Glutamatergic neuron (in vitro differentiated cells): ENCODE results near the gene KRT6C. TPM values are rescaled to one million over a fixed set of nuclear protein-coding genes. Genes with fewer than 3 reads are reported as not detected.
"Not testable (repeated sequence)": the region's sequence is repeated elsewhere in the genome, so short reads cannot be mapped to it uniquely, and the experiment has no call there.

ENCODE experiments used
- DNase-seq: peaks from one replicate; pipeline ENCODE4 v3.0.0; 2022
- H3K27ac Mint-ChIP-seq: one replicate; pipeline ENCODE4 v1.8.0; 2020; ENCODE audit warnings: mild to moderate bottlenecking, mixed read lengths, inconsistent platforms; ENCODE audit not compliant: unreplicated experiment
- H3K27me3 Mint-ChIP-seq: one replicate; pipeline ENCODE4 v1.8.0; 2020; ENCODE audit warnings: mild to moderate bottlenecking, moderate library complexity, mixed read lengths, inconsistent platforms; ENCODE audit not compliant: unreplicated experiment
- H3K36me3 Mint-ChIP-seq: one replicate; pipeline ENCODE4 v1.8.0; 2020; ENCODE audit warnings: mild to moderate bottlenecking, mixed read lengths, inconsistent platforms; ENCODE audit not compliant: unreplicated experiment
- H3K4me1 Mint-ChIP-seq: one replicate; pipeline ENCODE4 v1.8.0; 2020; ENCODE audit warnings: mild to moderate bottlenecking, low read depth, mixed read lengths, inconsistent platforms; ENCODE audit not compliant: unreplicated experiment
- H3K4me3 Mint-ChIP-seq: one replicate; pipeline ENCODE4 v1.8.0; 2020; ENCODE audit warnings: mild to moderate bottlenecking, mixed read lengths, inconsistent platforms; ENCODE audit not compliant: unreplicated experiment
- H3K9me3 Mint-ChIP-seq: one replicate; pipeline ENCODE4 v1.8.0; 2020; ENCODE audit warnings: mild to moderate bottlenecking, moderate library complexity, mixed read lengths, inconsistent platforms; ENCODE audit not compliant: unreplicated experiment
- CTCF ChIP-seq: fragments of 200-600 bp; sonication (generic); IDR thresholded peaks from one replicate; pipeline ENCODE4 v1.5.0; 2021; ENCODE audit not compliant: partially characterized antibody, unreplicated experiment
- total RNA-seq: library from RNA; stranded (reverse); fragmentation: NEBNext Ultra II Directional; extraction: Animal tissue kit (Norgen Biotek cat#: 25700); gene quantifications from one replicate; pipeline ENCODE4 v1.2.1, GENCODE V29; 2021; ENCODE audit not compliant: unreplicated experiment

Gene KRT6C
- total RNA-seq, 1 donor from 2014 or later: not detected

GRCh38 chr12:52488736-52489135 is 15.1 kb upstream of the KRT6C start:
- no peaks in the 10 kb centered on the region for H3K4me1 Mint-ChIP-seq
- no peak overlapping the region for H3K4me3 Mint-ChIP-seq
- H3K27me3 Mint-ChIP-seq: peaks cover 5% of the 10 kb centered on the region
- no peaks in the 10 kb centered on the region for H3K9me3 Mint-ChIP-seq
- peaks cover 5% of the 10 kb centered on the region for H3K36me3 Mint-ChIP-seq
- no peak overlapping the region for H3K27ac Mint-ChIP-seq
- no peak for DNase-seq
- no peak for TF ChIP-seq CTCF

GRCh38 chr12:52487744-52488443 is 14.3 kb upstream of the KRT6C start:
- not testable (repeated sequence) for H3K27me3 Mint-ChIP-seq

GRCh38 chr12:52487211-52487610 is 13.6 kb upstream of the KRT6C start:
- Mint-ChIP-seq H3K4me1 (no peaks in the 10 kb centered on the region), H3K36me3 (peaks cover 5% of the 10 kb centered on the region), H3K9me3 (no peaks in the 10 kb centered on the region), H3K27ac (no peak overlapping the region), H3K4me3 (no peak overlapping the region), H3K27me3 (peaks cover 5% of the 10 kb centered on the region)
- no peak for TF ChIP-seq CTCF
- no peak for DNase-seq

More at GRCh38 chr12:52487744-52488443, 14.3 kb upstream of the KRT6C start:
- H3K4me1 Mint-ChIP-seq, DNase-seq, H3K27ac Mint-ChIP-seq, H3K9me3 Mint-ChIP-seq, H3K4me3 Mint-ChIP-seq, H3K36me3 Mint-ChIP-seq: not testable (repeated sequence)

GRCh38 chr12:52486166-52487105 is 12.8 kb upstream of the KRT6C start:
- H3K4me3 Mint-ChIP-seq: no peak overlapping the region
- H3K4me1 Mint-ChIP-seq: no peaks in the 10 kb centered on the region
- H3K36me3 Mint-ChIP-seq: peaks cover 5% of the 10 kb centered on the region
- H3K27ac Mint-ChIP-seq: no peak overlapping the region
- no peak for TF ChIP-seq CTCF
- no peaks in the 10 kb centered on the region for H3K9me3 Mint-ChIP-seq
- DNase-seq: no peak
- H3K27me3 Mint-ChIP-seq: peaks cover 5% of the 10 kb centered on the region

- H3K4me1 Mint-ChIP-seq: no peaks in the 10 kb centered on the region
- H3K27ac Mint-ChIP-seq: no peak overlapping the region
- H3K9me3 Mint-ChIP-seq: peaks cover 3% of the 10 kb centered on the region
- DNase-seq: no peak
- no peak overlapping the region for H3K4me3 Mint-ChIP-seq
- TF ChIP-seq CTCF: no peak
- H3K36me3 Mint-ChIP-seq: peaks cover 5% of the 10 kb centered on the region
- H3K27me3 Mint-ChIP-seq: peaks cover under 1% of the 10 kb centered on the region
Measured at GRCh38 chr12:52480073-52480472, 6.5 kb upstream of the KRT6C start.
